HG02759 (cell line): Measurements from ENCODE around the gene ST6GAL1.

ENCODE experiments used
- ATAC-seq: cut with Tn5 transposase; IDR thresholded peaks from one replicate; pipeline ENCODE4 v1.9.1; 2021; ENCODE audit warnings: mild to moderate bottlenecking, moderate library complexity; ENCODE audit not compliant: unreplicated experiment

Gene ST6GAL1

DNA sequence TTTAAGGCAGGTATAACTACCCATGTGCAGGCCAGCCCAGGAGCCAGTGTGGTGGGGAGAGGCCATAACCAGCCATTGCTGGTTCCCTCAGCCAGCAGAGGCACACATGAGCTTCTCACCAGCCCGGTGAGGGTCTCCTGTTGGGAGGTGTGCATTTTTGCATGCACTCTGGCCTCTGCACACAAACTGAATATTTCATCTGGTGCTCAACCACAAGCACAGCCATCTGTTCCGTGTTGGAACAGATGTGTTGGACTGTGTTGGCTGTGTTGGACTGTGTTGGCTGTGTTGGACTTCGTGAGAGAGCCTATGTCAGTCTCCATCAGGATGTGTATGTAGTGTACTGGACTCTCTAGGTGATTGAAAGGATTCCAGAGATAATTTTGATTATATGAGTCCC is 141.8 kb downstream of the ST6GAL1 start:
- no peak for ATAC-seq

DNA sequence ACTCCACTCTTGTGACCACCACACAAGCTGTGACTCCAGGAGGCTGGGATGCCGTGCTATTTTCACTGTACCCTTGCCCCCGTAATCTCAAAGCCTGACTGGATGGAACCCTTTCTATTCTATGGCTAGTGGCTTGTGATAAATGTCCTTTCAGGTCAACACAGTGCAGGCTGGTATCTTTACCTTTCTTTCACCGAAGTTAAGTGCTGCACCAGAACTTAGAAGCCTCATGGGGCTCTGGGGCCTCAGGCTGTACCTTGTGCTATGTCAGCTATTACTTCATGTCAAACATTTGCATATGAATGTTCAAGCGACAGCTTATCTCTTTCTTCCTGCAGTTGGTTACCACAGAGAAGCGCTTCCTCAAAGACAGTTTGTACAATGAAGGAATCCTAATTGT is 142.2 kb downstream of the ST6GAL1 start:
- no peak for ATAC-seq

GRCh38 chr3:187073581-187074098 is 143.3 kb downstream of the ST6GAL1 start:
- ATAC-seq = no peak

DNA sequence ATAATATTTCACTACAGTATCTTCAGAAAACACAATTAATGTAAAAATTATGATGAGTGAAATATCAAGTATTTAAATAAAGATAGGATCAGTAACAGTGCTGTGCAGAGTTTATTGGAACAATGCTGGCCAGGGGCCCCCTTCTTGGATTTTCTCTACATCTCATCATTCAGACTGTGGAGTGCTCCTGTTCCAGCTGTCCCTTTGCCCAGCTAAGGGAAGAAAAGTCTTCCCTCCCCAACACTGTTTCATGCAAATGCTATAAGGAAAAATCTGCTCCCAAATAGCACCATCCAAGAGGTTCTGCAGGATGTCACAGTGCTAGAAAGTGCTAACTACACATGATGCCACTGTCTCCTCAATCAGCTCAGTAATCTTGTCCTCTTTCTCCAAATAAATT is 144.5 kb downstream of the ST6GAL1 start:
- no peak for ATAC-seq

DNA sequence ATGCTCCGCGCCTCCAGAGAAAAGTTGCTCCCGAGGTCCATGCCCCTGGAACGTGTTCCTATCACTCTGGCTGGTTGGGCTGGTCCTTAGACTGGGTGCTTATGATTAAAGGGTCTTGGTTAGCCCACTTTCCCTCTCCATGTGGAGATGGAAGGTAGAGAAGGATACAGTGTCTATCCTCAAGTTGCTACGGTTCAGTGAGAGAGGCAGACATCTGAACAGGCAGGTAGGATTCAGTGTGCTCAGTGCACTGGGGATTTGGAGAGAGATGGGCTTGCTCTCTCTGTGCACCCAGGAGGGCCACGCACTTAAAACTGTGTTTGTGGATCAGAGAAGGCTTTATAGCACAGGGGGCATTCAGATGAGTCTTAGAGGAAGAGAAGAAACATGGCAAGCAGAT is 146.0 kb downstream of the ST6GAL1 start:
- ATAC-seq = no peak

GRCh38 chr3:187077085-187077484 is 146.8 kb downstream of the ST6GAL1 start:
- no peak for ATAC-seq

GRCh38 chr3:187077537-187077936 is 147.2 kb downstream of the ST6GAL1 start:
- ATAC-seq = no peak

GRCh38 chr3:187079090-187080022 is 149.0 kb downstream of the ST6GAL1 start:
- no peak for ATAC-seq

- no peak for ATAC-seq
Measured at GRCh38 chr3:187080799-187081450, 150.6 kb downstream of the ST6GAL1 start.

GRCh38 chr3:187082758-187083375 is 152.5 kb downstream of the ST6GAL1 start:
- no peak for ATAC-seq

GRCh38 chr3:187084126-187084525 is 153.8 kb downstream of the ST6GAL1 start:
- no peak for ATAC-seq

DNA sequence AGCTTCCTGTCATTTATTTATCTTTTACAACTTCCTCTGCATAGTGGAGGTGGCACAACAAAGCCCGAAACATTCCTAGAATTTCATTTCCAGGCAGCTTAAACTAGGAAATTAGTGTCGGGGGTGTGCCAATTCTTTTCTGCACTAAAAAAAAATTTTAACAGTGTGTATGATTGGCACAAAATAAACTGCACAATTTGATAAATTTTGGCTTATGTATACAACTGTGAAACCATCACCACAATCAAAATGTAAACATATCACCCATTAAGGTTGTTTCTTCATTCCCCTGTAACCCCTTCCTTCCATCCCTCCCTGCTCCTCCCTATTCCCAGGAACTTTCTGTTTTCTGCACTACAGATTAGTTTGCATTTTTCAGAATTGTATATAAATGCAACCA is 154.3 kb downstream of the ST6GAL1 start:
- ATAC-seq = no peak

- ATAC-seq = no peak
Measured at GRCh38 chr3:187085021-187085666, 154.8 kb downstream of the ST6GAL1 start.

- ATAC-seq = no peak
Measured at GRCh38 chr3:187085933-187086332, 155.6 kb downstream of the ST6GAL1 start.

- no peak for ATAC-seq
Measured at GRCh38 chr3:187086831-187087230, 156.5 kb downstream of the ST6GAL1 start.

GRCh38 chr3:187088701-187089100 is 158.4 kb downstream of the ST6GAL1 start:
- no peak for ATAC-seq

- ATAC-seq = no peak
Measured at GRCh38 chr3:187093320-187093719, 163.0 kb downstream of the ST6GAL1 start.

GRCh38 chr3:187098923-187099512 is 168.7 kb downstream of the ST6GAL1 start:
- no peak for ATAC-seq

DNA sequence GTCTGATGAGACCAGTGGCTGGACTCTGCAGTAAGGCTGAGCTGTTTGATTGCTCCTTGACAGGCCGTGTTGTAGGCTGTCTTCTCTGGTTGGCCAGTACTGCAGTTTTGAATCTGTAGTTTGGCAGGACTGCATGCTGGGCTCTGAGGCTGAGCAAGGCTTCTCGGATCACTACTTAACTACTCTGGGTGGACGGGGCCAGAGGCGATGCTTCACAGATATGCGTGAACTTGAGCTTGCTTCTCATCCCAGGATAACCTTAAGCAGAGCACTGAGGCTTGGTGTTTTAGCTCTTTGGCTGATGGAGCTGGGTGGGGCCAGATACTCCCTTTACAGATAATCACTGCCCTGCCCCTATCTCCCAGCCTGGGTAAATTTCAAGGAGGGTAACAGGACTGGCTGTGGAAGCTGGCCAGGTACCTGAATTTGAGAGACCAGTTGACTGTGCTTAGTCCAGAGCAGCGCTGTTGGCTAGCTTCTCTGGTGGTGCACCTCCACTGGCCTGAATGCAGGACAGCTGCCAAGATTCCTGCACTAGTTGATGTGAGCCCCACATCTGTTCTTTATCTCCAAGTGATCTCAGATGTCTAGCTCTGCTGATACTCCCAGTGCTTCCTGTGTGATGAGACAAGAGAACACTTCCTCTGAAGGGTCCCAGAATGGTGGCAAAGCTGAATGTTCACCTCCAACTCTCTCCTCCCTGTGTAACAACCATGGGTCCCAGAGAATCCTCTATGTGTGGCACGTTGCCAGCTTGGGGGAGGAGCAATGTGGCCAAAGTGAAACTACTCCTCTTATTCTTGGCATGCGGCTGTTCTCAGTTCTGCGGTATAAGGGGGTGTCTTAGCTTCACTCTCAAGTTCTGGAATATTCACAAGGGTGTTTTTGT is 171.1 kb downstream of the ST6GAL1 start:
- ATAC-seq = no peak
